HG02973 (cell line): ENCODE data around the gene ANKZF1.

Experiments
- ATAC-seq: cut with Tn5 transposase; IDR thresholded peaks from one replicate; pipeline ENCODE4 v1.9.1; 2021; ENCODE audit warnings: moderate library complexity; ENCODE audit not compliant: unreplicated experiment

Gene ANKZF1

GRCh38 chr2:219207134-219207883 lies 22.3 kb upstream of the ANKZF1 start:
- ATAC-seq = no peak

GRCh38 chr2:219207884-219208740 lies 21.5 kb upstream of the ANKZF1 start:
- no peak for ATAC-seq

- ATAC-seq = no peak
Observed at GRCh38 chr2:219209236-219210195, 20.1 kb upstream of the ANKZF1 start.

- ATAC-seq = no peak
Observed at GRCh38 chr2:219210196-219210885, 19.3 kb upstream of the ANKZF1 start.

GRCh38 chr2:219210886-219211362 lies 18.7 kb upstream of the ANKZF1 start:
- no peak for ATAC-seq

- no peak for ATAC-seq
Observed at GRCh38 chr2:219213026-219213415, 16.6 kb upstream of the ANKZF1 start.

GRCh38 chr2:219213486-219214071 lies 16.0 kb upstream of the ANKZF1 start:
- no peak for ATAC-seq

GRCh38 chr2:219214141-219214540 lies 15.5 kb upstream of the ANKZF1 start:
- no peak for ATAC-seq

- ATAC-seq = no peak
Observed at GRCh38 chr2:219214786-219215185, 14.8 kb upstream of the ANKZF1 start.

GRCh38 chr2:219215871-219216534 lies 13.6 kb upstream of the ANKZF1 start:
- ATAC-seq = no peak

GRCh38 chr2:219216535-219216915 lies 13.1 kb upstream of the ANKZF1 start:
- no peak for ATAC-seq

GRCh38 chr2:219218217-219218731 lies 11.3 kb upstream of the ANKZF1 start:
- peak; percentile 17 for ATAC-seq

GRCh38 chr2:219218732-219219701 lies 10.6 kb upstream of the ANKZF1 start, which contains the start of gene ABCB6:
Gene ABCB6, minus strand, starts transcription at chr2:219218958. Its CDS starts 285 bp downstream, at chr2:219218673.
- ATAC-seq = peak; percentile 66

GRCh38 chr2:219219784-219220532 lies 9.6 kb upstream of the ANKZF1 start:
- ATAC-seq = no peak

- ATAC-seq = no peak
Observed at GRCh38 chr2:219220652-219221402, 8.8 kb upstream of the ANKZF1 start.

GRCh38 chr2:219221957-219222518 lies 7.6 kb upstream of the ANKZF1 start:
- ATAC-seq = no peak
